ENCODE measurements around the gene PRKG1. TPM values are rescaled to one million over a fixed set of nuclear protein-coding genes. Genes with fewer than 3 reads are reported as not detected.
"Not testable (repeated sequence)": the region's sequence is repeated elsewhere in the genome, so short reads cannot be mapped to it uniquely, and the experiment has no call there.

Gene PRKG1
- total RNA-seq, 1 experiment from 2014 or later, result 10.4 TPM

GRCh38 chr10:51270936-51271530 is 196.7 kb downstream of the PRKG1 start:
- H3K4ac ChIP-seq (ENCODE audit: low read depth, low read length), result no peak overlapping the region
- H3K79me1 ChIP-seq (ENCODE audit: insufficient read depth, low read depth, low read length, poor library complexity, severe bottlenecking), result no peaks in the 10 kb centered on the region
- H3K9ac ChIP-seq (ENCODE audit: extremely low read depth, insufficient read length, low read length), result no peak overlapping the region
- Mint-ChIP-seq H3K27ac (no peak overlapping the region), H3K9me3 (peaks cover 8% of the 10 kb centered on the region in 2 experiments; a peak in 4 of 5 replicates), H3K4me3 (no peak overlapping the region), H3K27me3 (ENCODE audit: low read depth) (no peaks in the 10 kb centered on the region; the same call in 1 of the 2 replicates), H3K36me3 (ENCODE audit: insufficient read depth in 1 of 3, low read depth in 3 of 3) (peaks cover 4 to 17% (median 11%) of the 10 kb centered on the region in 3 experiments; a peak in 6 of 7 replicates), H3K4me1 (peaks cover 32 to 41% of the 10 kb centered on the region in 2 experiments)
- H2BK15ac ChIP-seq (ENCODE audit: low read depth, low read length), result no peak overlapping the region
- H3K27ac ChIP-seq (ENCODE audit: insufficient read length, low read depth, low read length), result no peak overlapping the region
- H3K9me3 ChIP-seq (ENCODE audit: control insufficient read depth, low read depth, low read length), result no peaks in the 10 kb centered on the region
- H3T11ph ChIP-seq (ENCODE audit: low read length), result no peak overlapping the region
- no peak overlapping the region for H4K5ac ChIP-seq (ENCODE audit: insufficient read length, low read depth, low read length)
- TF ChIP-seq CTCF (conservative IDR thresholded peaks at IDR 0.05), result no peak
- H4K20me1 ChIP-seq (ENCODE audit: control insufficient read depth, insufficient read depth, insufficient read length), result no peaks in the 10 kb centered on the region
- H3K4me2 ChIP-seq (ENCODE audit: insufficient read depth, insufficient read length, low read length), result no peak overlapping the region
- no peak overlapping the region for H2BK120ac ChIP-seq (ENCODE audit: low read depth, low read length, poor library complexity, severe bottlenecking)
- no peaks in the 10 kb centered on the region for H3K27me3 ChIP-seq (ENCODE audit: insufficient read depth, low read length)
- H3K56ac ChIP-seq (ENCODE audit: insufficient read length, low read depth, low read length), result no peak overlapping the region
- H2BK12ac ChIP-seq (ENCODE audit: insufficient read length, low read depth, low read length), result no peak overlapping the region
- no peak overlapping the region for H4K91ac ChIP-seq (ENCODE audit: insufficient read length, low read depth, low read length)
- H3K4me1 ChIP-seq (ENCODE audit: insufficient read depth, low read length), result peaks cover 8% of the 10 kb centered on the region; the same call in 1 of the 2 replicates
- H2AK5ac ChIP-seq (ENCODE audit: insufficient read length, low read length), result no peak overlapping the region
- no peak overlapping the region for H2AFZ ChIP-seq (ENCODE audit: low read length)
- DNase-seq, result no peak
- no peak overlapping the region for H4K8ac ChIP-seq (replicated peaks; ENCODE audit: insufficient read length, low read depth, low read length)
- no peaks in the 10 kb centered on the region for H3K79me2 ChIP-seq (ENCODE audit: insufficient read depth, low read length)
- H3K23me2 ChIP-seq (ENCODE audit: insufficient read length, low read depth, low read length, poor library complexity, severe bottlenecking), result no peaks in the 10 kb centered on the region
- H2BK20ac ChIP-seq (ENCODE audit: low read depth, low read length, poor library complexity, severe bottlenecking), result no peak overlapping the region
- no CpG with 5 or more reads among the region's 2 CpGs for WGBS (ENCODE audit: extremely low coverage, insufficient read length, low lambda C conversion rate)
- H3K14ac ChIP-seq (ENCODE audit: insufficient read depth, low read length), result no peak overlapping the region
- no peak overlapping the region for H3K23ac ChIP-seq (ENCODE audit: insufficient read length, low read depth, low read length)
- H3K18ac ChIP-seq (ENCODE audit: insufficient read length, low read depth, low read length), result no peak overlapping the region
- H2BK5ac ChIP-seq (ENCODE audit: insufficient read length, low read length), result no peak overlapping the region

GRCh38 chr10:51272099-51272498 is 197.8 kb downstream of the PRKG1 start:
- H3K4me2 ChIP-seq (ENCODE audit: insufficient read depth, insufficient read length, low read length); H3K23ac ChIP-seq (ENCODE audit: insufficient read length, low read depth, low read length); H3K18ac ChIP-seq (ENCODE audit: insufficient read length, low read depth, low read length); H3K27ac ChIP-seq (ENCODE audit: insufficient read length, low read depth, low read length); H2BK5ac ChIP-seq (ENCODE audit: insufficient read length, low read length); H3K27ac Mint-ChIP-seq; H3K4me1 ChIP-seq (ENCODE audit: insufficient read depth, low read length); H3K9ac ChIP-seq (ENCODE audit: extremely low read depth, insufficient read length, low read length); H3K79me1 ChIP-seq (ENCODE audit: insufficient read depth, low read depth, low read length, poor library complexity, severe bottlenecking); H3K4me3 Mint-ChIP-seq; H3K23me2 ChIP-seq (ENCODE audit: insufficient read length, low read depth, low read length, poor library complexity, severe bottlenecking); H3K4ac ChIP-seq (ENCODE audit: low read depth, low read length); H4K91ac ChIP-seq (ENCODE audit: insufficient read length, low read depth, low read length); H2BK20ac ChIP-seq (ENCODE audit: low read depth, low read length, poor library complexity, severe bottlenecking); H4K5ac ChIP-seq (ENCODE audit: insufficient read length, low read depth, low read length); H3K14ac ChIP-seq (ENCODE audit: insufficient read depth, low read length); H4K8ac ChIP-seq (replicated peaks; ENCODE audit: insufficient read length, low read depth, low read length); H2BK12ac ChIP-seq (ENCODE audit: insufficient read length, low read depth, low read length); H2AK5ac ChIP-seq (ENCODE audit: insufficient read length, low read length); DNase-seq; H3K9me3 ChIP-seq (ENCODE audit: control insufficient read depth, low read depth, low read length); H3K56ac ChIP-seq (ENCODE audit: insufficient read length, low read depth, low read length); H2AFZ ChIP-seq (ENCODE audit: low read length); H3K79me2 ChIP-seq (ENCODE audit: insufficient read depth, low read length); H3K27me3 Mint-ChIP-seq (ENCODE audit: low read depth); H4K20me1 ChIP-seq (ENCODE audit: control insufficient read depth, insufficient read depth, insufficient read length); H2BK15ac ChIP-seq (ENCODE audit: low read depth, low read length); H3T11ph ChIP-seq (ENCODE audit: low read length); H3K27me3 ChIP-seq (ENCODE audit: insufficient read depth, low read length); H2BK120ac ChIP-seq (ENCODE audit: low read depth, low read length, poor library complexity, severe bottlenecking): not testable (repeated sequence)
- peaks cover 11 to 23% (median 18%) of the 10 kb centered on the region in 3 experiments for H3K36me3 Mint-ChIP-seq (ENCODE audit: insufficient read depth in 1 of 3, low read depth in 3 of 3)
- H3K4me1 Mint-ChIP-seq, result peaks cover 27 to 35% of the 10 kb centered on the region in 2 experiments
- WGBS (ENCODE audit: extremely low coverage, insufficient read length, low lambda C conversion rate), result no CpG with 5 or more reads among the region's 2 CpGs
- peaks cover 15 to 17% of the 10 kb centered on the region in 2 experiments; a peak in 4 of 5 replicates for H3K9me3 Mint-ChIP-seq

Measured in H9 (cell line).